ENCODE data around the gene MPRIP.
A peak's percentile ranks its signal among the peaks of the same experiment; 100 is the strongest.

Gene MPRIP

DNA sequence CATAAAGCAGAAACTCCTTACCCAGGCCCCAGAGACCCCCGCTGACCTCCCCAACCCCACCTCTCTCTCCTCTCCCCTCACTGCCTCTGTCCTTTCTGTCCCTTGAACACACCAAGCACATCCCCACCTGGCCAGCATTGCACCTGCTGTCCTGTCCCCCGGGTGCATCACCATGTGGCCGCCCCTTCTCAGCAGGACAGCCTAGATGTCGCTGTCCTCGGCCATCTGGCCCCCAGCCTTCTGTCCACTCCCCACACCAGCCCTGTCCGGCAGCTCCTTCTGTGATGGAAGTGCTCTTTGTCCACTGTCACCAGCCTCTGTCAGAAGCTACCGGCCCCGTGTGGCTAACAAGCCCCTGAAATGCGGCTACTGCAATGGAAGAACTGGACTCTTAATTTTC, 12.3 kb upstream of the MPRIP start:
- DNase-seq = no peak

DNA sequence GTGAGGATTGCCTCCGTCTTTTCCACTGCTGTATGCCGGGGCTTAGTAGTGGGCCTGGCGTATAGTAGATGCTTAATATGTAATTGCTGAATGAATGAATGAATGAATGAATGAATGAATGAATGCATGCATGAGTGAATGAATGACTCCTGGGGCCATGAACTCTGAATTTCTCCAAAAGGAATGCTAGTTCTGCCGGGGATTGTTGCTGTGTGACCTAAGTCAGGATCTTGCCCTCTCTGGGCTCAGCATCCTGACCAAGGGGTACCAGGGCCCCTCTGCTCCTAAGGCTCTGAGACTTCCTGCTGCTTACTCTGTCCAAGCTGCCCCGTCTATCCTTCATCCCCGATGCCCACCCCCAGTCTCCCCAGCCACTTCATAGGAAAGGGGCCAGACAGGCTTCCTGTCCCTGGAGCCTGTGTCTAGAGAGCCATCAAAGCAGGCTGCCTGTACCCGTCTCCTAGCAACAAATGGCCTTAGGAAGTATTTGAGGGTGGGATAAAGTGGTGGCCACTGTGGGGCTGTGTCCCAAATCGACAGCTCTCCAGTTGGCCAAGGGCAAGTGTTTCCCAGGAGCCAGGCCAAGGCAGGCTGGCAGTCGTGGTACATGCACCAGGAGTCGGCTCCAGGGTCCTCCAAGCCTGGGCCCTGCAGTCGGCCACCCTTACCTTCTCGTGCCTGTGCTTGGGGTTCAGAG, 11.6 kb upstream of the MPRIP start:
- no peak for DNase-seq

DNA sequence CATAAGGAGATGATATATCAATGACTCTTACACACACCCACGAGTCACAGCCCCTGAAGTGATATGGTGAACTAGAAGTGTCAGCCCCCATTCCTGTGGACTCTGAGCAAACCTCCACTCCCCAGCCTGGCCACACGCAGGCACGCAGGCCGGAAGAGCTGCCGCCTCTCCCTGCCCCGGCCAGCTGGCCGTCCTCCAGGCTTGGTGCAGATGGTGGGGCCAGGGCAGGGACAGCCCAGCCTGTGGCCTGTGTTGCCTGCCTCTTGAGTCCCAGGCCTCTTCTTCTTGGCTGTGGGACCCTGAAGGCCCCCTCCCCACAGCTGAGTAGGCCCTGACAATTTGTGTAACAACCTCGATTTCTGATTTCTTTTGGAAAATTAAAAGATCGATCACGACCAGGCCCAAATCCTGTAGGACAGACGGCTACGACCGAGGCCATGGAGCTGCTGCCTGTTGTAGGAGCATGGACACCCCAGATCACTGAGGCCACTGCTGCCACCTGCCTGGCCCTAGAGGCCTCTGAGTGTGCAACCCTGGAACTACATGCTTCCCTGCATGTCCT, 10.0 kb upstream of the MPRIP start:
- no peak for DNase-seq

DNA sequence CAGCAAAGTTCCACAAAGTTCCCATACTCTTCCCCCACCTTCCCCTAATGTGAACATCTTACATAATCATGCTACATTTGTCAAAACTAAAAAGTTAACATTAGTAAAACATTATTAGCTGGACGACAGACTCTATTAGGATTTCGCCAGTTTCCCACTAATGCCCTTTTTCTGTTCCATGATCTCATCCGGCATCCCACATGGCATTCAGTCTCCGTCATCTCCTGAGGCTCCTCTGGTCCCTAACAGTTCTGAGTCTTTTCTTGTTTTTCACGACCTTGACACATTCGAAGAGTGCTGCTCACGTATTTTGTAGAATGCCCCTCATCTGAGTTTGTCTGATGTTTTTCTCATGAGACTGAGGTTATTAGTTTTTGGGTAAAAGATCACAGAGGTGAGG, 8.8 kb upstream of the MPRIP start:
- DNase-seq = no peak

GRCh38 chr17:17034026-17034425, 8.2 kb upstream of the MPRIP start:
- no peak for DNase-seq

DNA sequence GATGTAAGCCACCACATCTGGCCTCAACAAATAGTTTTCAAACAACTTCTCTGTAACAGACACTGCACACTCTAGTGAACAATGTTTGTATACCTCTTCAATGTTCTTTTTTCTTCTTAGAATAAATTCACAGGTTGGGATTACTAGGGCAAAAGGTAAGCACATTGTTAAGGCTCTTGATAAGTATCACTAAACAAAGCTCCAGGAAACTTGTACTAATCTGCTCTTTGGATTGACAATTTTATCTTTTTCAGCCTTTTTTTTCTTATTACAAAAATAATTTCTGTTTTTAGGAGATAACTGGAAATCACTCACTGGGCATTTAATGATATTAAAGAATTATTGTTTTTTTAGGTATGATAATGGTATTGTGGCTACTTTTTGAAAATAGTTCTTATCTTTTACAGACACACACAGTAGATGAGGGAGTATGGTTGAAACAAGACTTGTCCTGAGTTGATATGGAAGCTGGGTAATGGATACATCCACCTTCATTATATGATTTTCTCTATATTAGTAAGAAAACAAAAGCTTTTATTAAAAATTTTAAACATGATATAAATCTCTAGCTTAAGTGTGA, 7.7 kb upstream of the MPRIP start:
- no peak for DNase-seq

DNA sequence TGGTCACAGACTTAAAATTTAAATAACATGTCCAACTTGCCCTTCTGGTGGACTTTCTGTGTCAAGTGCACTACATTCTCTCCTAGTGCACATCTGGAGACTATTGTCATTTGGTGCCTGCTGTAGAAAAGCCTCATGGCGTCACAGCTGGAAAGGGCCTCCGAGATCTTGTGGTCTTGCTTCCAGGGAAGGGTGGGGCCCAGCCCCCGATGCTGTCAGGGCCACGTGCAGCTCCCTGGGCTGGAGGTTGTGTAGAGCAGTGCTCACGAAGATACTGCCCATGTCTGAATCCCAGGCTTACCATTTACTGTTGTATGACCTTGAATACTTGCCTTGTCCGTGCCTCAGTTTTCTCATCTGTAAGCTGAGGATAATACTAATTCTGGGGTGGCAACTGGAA, 6.8 kb upstream of the MPRIP start:
- DNase-seq = no peak

DNA sequence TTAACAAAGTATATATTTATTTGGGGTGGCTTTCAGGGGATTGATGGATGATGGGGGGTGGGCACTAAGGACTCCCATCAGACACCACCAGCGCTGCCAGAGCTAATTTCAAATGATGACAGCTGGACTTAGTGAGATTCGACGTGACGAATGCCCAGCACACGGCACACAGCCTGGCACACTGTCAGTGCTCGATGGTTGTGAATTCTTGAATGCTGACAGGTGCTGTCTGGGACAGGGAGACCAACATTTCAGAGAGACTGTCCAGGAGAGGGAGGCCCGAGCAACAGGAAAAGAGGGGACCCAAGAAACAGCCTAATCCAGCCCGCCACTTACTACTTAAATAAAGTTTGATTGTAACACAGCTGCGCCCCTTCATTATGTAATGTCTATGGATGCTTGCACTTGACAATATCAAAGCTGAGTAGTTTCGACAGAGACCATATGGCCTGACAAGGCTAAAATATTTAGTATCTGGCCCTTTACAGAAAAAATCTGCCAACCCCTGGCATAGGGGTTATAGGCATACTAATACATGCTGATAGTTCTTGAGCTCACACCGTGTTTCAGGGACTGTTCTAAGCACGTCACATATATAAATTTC, 6.2 kb upstream of the MPRIP start:
- peak; percentile 29 for DNase-seq

DNA sequence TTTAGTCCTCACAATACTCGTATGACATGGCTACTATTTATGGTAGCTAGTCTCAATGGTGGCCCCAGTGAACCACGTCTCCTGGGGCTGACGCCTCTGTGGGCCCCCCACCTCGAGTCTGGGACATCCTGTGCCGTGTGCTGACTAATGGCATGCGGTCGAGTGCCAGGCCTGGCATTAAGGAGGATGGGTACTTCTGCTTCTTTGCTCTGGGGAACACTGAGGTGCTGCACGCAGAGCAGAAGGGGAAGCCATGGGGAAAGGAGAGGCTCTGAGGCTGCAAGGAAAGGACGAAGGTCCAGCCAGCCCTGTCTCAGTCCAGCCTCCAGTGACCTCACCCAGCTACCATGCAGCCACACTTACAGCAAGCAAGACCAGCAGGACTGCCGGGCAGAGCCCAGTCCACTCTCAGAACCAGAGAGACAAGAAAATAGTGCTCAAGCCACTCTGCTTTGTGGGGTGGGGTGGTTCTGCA, 5.7 kb upstream of the MPRIP start:
- no peak for DNase-seq

DNA sequence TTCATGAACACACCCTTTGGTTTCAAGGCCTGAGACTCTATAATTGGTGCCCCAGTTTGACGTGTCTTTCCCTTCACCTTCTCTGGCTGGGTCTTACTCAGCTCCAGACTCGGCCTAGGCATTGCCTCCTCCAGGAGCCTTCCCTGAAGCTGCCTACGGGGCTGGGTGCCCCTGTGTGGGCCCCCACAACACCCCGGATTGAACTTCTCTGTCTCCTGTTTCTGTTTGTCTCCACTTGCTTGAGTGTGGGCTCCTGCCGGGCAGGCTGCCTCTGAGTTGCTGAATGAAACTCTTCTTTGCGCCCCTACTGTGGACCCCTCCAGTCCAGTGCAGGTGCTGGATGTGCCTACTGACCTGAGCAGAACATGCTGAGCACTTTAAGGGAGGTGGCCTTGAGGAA, 2.3 kb upstream of the MPRIP start:
- DNase-seq = no peak

GRCh38 chr17:17041018-17041521, 1.2 kb upstream of the MPRIP start:
- peak; percentile 83 for DNase-seq

- DNase-seq = peak; percentile 90
These were observed 480 bp upstream of the MPRIP start for GRCh38 chr17:17041571-17042383.

DNA sequence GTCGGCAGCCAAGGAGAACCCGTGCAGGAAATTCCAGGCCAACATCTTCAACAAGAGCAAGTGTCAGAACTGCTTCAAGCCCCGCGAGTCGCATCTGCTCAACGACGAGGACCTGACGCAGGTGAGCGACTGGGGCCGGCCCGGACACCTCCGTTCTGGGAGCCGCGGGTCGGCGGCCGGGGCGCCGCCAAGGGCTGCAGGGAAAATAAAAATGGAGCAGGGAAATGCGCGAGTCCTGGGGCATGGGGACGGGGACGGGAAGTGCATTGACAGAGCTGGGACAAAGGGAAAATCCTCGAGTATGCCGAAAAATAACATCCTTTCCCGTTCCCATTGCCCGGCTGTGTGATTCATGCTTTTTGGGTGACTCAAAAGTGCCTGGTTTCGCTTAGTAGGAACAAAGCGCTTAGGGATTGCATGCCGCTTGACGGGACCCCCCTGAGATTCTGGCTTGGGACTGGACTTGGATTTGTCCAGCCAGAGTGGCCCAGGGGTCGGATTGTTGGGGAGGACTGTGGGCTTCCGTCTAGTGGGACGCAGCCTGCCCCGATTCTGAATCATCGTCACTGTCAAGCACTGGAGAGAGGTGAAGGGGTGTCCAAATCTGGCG, 699 bp downstream of the MPRIP start:
- DNase-seq = no peak

GRCh38 chr17:17043461-17044271, 1.4 kb downstream of the MPRIP start:
- no peak for DNase-seq

GRCh38 chr17:17044846-17045561, 2.7 kb downstream of the MPRIP start:
- DNase-seq = no peak

DNA sequence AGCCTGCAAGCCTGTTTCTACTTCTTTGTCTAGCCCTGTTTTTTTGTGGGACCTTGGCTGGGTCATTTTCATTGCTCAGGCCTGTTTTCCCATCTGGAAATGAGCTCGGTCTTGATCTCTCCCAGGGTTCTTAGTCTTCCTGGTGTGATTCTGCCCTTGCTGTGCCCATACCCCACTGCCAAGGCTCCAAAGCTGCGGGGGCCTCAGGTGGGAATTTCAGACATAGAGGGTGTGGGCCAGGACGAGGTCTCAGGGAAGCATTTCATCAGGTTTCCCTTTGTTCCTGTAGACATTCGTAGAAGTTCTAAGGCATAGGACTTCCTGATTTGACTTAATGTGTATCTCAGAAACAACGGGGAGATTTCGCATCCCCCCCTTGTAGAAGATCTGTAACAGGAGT, 5.8 kb downstream of the MPRIP start:
- no peak for DNase-seq

DNA sequence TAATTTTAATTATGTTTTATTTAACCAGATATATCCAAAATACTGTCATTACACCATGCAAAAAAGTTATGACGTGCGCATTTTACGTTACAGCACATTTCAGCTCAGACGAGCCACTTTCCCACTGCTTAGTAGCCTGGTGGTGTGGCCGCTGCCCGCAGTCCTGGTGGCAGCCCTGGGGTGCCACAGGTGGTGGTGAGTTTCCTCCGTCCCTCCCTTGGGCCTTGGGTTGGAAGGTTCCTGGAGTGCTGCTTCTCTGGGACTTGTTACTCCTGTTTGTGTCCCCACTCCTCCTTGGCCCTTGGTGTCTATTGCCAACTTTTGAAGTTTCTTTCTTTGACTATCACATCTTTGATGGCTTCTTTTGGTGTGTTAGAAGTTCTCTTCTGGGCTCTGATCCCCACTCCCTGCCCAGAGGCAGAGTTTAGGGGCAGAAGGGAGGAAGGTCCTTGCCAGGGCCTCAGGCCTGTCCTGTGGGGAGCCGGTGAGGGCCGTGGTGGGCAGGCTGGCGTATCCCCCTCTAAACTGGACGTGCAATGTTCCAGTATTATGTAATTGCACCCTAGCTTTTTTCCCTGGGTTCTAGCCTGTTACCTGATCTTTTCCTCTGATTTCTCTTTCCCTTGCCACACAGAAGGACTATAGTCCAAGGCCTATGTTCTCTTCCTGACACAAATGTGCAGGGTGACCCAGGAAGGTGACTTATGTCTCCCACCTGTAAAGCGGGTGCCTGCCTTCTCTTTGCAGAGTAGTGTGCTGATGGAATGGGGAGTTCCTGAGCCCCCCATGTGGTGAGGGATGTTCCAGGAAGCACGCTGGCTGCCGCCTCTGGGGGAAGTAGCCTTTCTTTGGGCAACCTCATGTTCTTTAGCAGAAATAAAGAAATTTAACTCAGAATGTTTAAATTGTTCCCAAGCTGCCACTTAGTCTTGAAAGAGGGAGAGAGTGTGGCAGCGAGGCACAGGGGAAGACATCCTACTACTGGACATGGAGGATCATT, 8.4 kb downstream of the MPRIP start:
- no peak for DNase-seq

DNA sequence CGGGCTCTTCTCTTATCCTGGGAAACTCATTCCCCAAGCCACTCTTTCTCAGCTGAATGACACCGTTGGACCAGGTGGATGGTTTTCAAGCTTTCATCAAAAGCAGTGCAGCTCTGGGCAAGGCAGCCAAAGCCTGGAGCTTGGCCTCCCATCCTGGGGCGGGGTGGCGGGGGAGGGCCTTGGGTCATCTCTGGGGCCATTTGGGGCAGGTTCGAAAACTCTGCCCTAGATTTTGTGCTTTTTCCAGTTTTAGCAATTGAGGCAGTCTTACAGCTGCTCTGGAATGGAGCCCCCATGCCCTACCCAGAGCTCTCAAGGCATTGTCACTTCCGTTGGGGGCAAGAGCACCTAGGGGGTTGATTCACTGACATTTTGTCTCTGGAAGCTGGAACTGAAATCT, 9.1 kb downstream of the MPRIP start:
- no peak for DNase-seq

- DNase-seq = no peak
These were observed 9.7 kb downstream of the MPRIP start for GRCh38 chr17:17051791-17052461.

Measured in NCI-H524 treated with DMSO at 0.1 percent for 48 hours (cell line).